HepG2 (cell line): ENCODE measurements around the gene NFKB1. TPM values are rescaled to one million over a fixed set of nuclear protein-coding genes. Genes with fewer than 3 reads are reported as not detected.

Experiments
- GTF3A ChIP-seq: sonication (generic); formaldehyde crosslinking; conservative IDR thresholded peaks from 2 replicates; pipeline ENCODE4 v1.4.0; 2020; ENCODE audit warnings: mild to moderate bottlenecking, missing genetic modification reagents
- HNF4A ChIP-seq: sonication (generic); formaldehyde crosslinking; IDR thresholded peaks from 2 replicates; pipeline ENCODE4 v1.4.0; 2020; ENCODE audit warnings: missing genetic modification reagents
- HOXA3 ChIP-seq: sonication (generic); formaldehyde crosslinking; IDR thresholded peaks from 2 replicates; pipeline ENCODE4 v1.5.0; 2020; ENCODE audit warnings: missing genetic modification reagents
- KAT8 ChIP-seq: IDR thresholded peaks from 2 replicates; pipeline ENCODE4 v1.6.1; 2016; ENCODE audit warnings: missing genetic modification reagents, missing compliant biosample characterization
- KLF11 ChIP-seq: IDR thresholded peaks from 2 replicates; pipeline ENCODE4 v1.6.1; 2016; ENCODE audit warnings: missing compliant biosample characterization
- MEIS1 ChIP-seq: sonication (generic); formaldehyde crosslinking; IDR thresholded peaks from 2 replicates; pipeline ENCODE4 v1.9.0; 2021; ENCODE audit warnings: mild to moderate bottlenecking, missing genetic modification reagents, moderate library complexity, borderline replicate concordance
- MIER3 ChIP-seq: IDR thresholded peaks from 2 replicates; pipeline ENCODE4 v1.6.1; 2016; ENCODE audit warnings: missing compliant biosample characterization, borderline replicate concordance
- NCOR1 ChIP-seq: fragments of 200-600 bp; sonication (generic); IDR thresholded peaks from 2 replicates; pipeline ENCODE4 v1.7.0; 2017; ENCODE audit warnings: antibody characterized with exemption, low read length, borderline replicate concordance
- POLR2AphosphoS5 ChIP-seq: IDR thresholded peaks from 2 replicates; pipeline ENCODE4 v1.6.1; 2012; ENCODE audit warnings: low read depth, low read length
- RARA ChIP-seq: IDR thresholded peaks from 2 replicates; pipeline ENCODE4 v1.6.1; 2016; ENCODE audit warnings: missing genetic modification reagents, missing compliant biosample characterization
- RBM22 ChIP-seq: fragments of 200-400 bp; formaldehyde crosslinking; optimal IDR thresholded peaks from 2 replicates; pipeline ENCODE3; 2017; ENCODE audit warnings: mild to moderate bottlenecking, low read length, moderate library complexity
- REL ChIP-seq: sonication (generic); formaldehyde crosslinking; conservative IDR thresholded peaks from 2 replicates; pipeline ENCODE4 v1.8.0; 2022; ENCODE audit warnings: mild to moderate bottlenecking, missing genetic modification reagents, moderate library complexity
- SALL1 ChIP-seq: sonication (generic); formaldehyde crosslinking; IDR thresholded peaks from 2 replicates; pipeline ENCODE4 v1.8.0; 2022; ENCODE audit warnings: mild to moderate bottlenecking, missing genetic modification reagents
- TCF7 ChIP-seq: sonication (generic); IDR thresholded peaks from 2 replicates; pipeline ENCODE4 v1.6.1; 2016; ENCODE audit warnings: antibody characterized with exemption, low read depth
- TRIM24 ChIP-seq: sonication (generic); formaldehyde crosslinking; IDR thresholded peaks from 2 replicates; pipeline ENCODE4 v1.8.0; 2022; ENCODE audit warnings: mild to moderate bottlenecking, missing genetic modification reagents
- ZBTB34 ChIP-seq: sonication (generic); formaldehyde crosslinking; IDR thresholded peaks from 2 replicates; pipeline ENCODE4 v1.8.0; 2022; ENCODE audit warnings: mild to moderate bottlenecking, missing genetic modification reagents
- ZFY ChIP-seq: sonication (generic); formaldehyde crosslinking; IDR thresholded peaks from 2 replicates; pipeline ENCODE4 v1.4.0; 2020; ENCODE audit warnings: missing genetic modification reagents
- ZNF136 ChIP-seq: sonication (generic); formaldehyde crosslinking; IDR thresholded peaks from 2 replicates; pipeline ENCODE4 v1.8.1; 2022; ENCODE audit warnings: low read depth, mild to moderate bottlenecking, moderate library complexity, missing genetic modification reagents
- ZNF138 ChIP-seq: sonication (generic); formaldehyde crosslinking; IDR thresholded peaks from 2 replicates; pipeline ENCODE4 v1.5.0; 2020; ENCODE audit warnings: mild to moderate bottlenecking, low read depth, missing genetic modification reagents
- ZNF207 ChIP-seq: fragments of 450-650 bp; IDR thresholded peaks from 2 replicates; pipeline ENCODE4 v1.6.1; 2016; ENCODE audit warnings: antibody characterized with exemption, borderline replicate concordance
- ZNF549 ChIP-seq: sonication (generic); formaldehyde crosslinking; IDR thresholded peaks from 2 replicates; pipeline ENCODE4 v1.5.0; 2020; ENCODE audit warnings: missing genetic modification reagents
- ZNF574 ChIP-seq: sonication (generic); formaldehyde crosslinking; IDR thresholded peaks from 2 replicates; pipeline ENCODE4 v1.4.0; 2020; ENCODE audit warnings: missing genetic modification reagents
- ZNF580 ChIP-seq: IDR thresholded peaks from 2 replicates; pipeline ENCODE4 v1.6.1; 2016; ENCODE audit warnings: low read depth, borderline replicate concordance
- ZNF644 ChIP-seq: IDR thresholded peaks from 2 replicates; pipeline ENCODE4 v1.6.1; 2016; ENCODE audit warnings: low read depth
- ZSCAN30 ChIP-seq: sonication (generic); formaldehyde crosslinking; IDR thresholded peaks from 2 replicates; pipeline ENCODE4 v1.5.0; 2020; ENCODE audit warnings: mild to moderate bottlenecking, missing genetic modification reagents
- polyA plus RNA-seq, 8 experiments: library from polyadenylated mRNA; depleted of rRNA in 3 of 8; stranded (reverse) in 7 of 8; unstranded in 1 of 8; fragments of >200 nt; fragmentation: Illumina TruSeq in 4 of 8; extraction: Trizol in 4 of 8; gene quantifications; 2 replicates each; pipeline versions ENCODE4 v1.2.1 to v1.2.3, GENCODE V29; 2011 to 2016; ENCODE audit warnings: low read depth in 4 of 8, missing spikeins in 1 of 8, mixed read lengths in 1 of 8; ENCODE audit not compliant: insufficient read depth in 1 of 8
- total RNA-seq, 5 experiments: library from RNA; depleted of rRNA; stranded (reverse); fragments of >200 nt; fragmentation: Illumina TruSeq; extraction: Trizol; gene quantifications; 2 replicates each; pipeline ENCODE4 v1.2.3, GENCODE V29; 2016; ENCODE audit warnings: low read depth in 1 of 5

The NFKB1 gene
- total and polyA plus RNA-seq, 2 of the 13 experiments (the other 11 are each of a cell fraction or from before 2014, with no cell fraction given) = 15.4 to 31.6 TPM

GRCh38 chr4:102620697-102621497 is 119.7 kb downstream of the NFKB1 start (continued):
- TF ChIP-seq ZNF138 (CRISPR knock-in tag) (no peak), MEIS1 (CRISPR knock-in tag) (peak; percentile 64; the same call in 1 of the 2 replicates), KLF11 (CRISPR knock-in tag) (0 out of 2 replicates have a peak, but pooled peaks have one; percentile 22), ZNF580 (CRISPR knock-in tag) (no peak; the same call in 1 of the 2 replicates), ZBTB34 (CRISPR knock-in tag) (no peak), RBM22 (no peak), SALL1 (peak; percentile 44; the same call in 1 of the 2 replicates), KAT8 (CRISPR knock-in tag) (peak; percentile 49; the same call in 1 of the 2 replicates), HNF4A (CRISPR knock-in tag) (peak; percentile 91), REL (no peak), HOXA3 (CRISPR knock-in tag) (peak; percentile 23; the same call in 1 of the 2 replicates), ZNF549 (CRISPR knock-in tag) (no peak), ZNF574 (CRISPR knock-in tag) (no peak), RARA (CRISPR knock-in tag) (no peak), GTF3A (CRISPR knock-in tag) (no peak), TRIM24 (CRISPR knock-in tag) (no peak), MIER3 (CRISPR knock-in tag) (peak; percentile 67; the same call in 1 of the 2 replicates), ZNF136 (CRISPR knock-in tag) (peak; percentile 69; the same call in 1 of the 2 replicates), ZSCAN30 (CRISPR knock-in tag) (no peak), NCOR1 (peak; percentile 89), ZFY (CRISPR knock-in tag) (0 out of 2 replicates have a peak, but pooled peaks have one; percentile 17), POLR2AphosphoS5 (peak; percentile 68), ZNF207 (no peak), TCF7 (no peak), ZNF644 (CRISPR knock-in tag) (0 out of 2 replicates have a peak, but pooled peaks have one; percentile 52)
